Measurements from ENCODE around the gene CFDP1.

Gene CFDP1

GRCh38 chr16:75432828-75433731 lies at the start of gene CFDP1:
CFDP1 (minus strand) TSS chr16:75433503; CDS start chr16:75433352, 151 bp downstream.
- DNase-seq, result peak; percentile 86

GRCh38 chr16:75482434-75483205 lies 49.3 kb upstream of the CFDP1 start:
- peak; percentile 26 for DNase-seq

GRCh38 chr16:75481475-75481874 lies 48.2 kb upstream of the CFDP1 start:
- DNase-seq, result no peak

- no peak for DNase-seq
Observed at GRCh38 chr16:75479421-75479990, 46.2 kb upstream of the CFDP1 start.

GRCh38 chr16:75478480-75479345 lies 45.4 kb upstream of the CFDP1 start:
- no peak for DNase-seq

GRCh38 chr16:75477680-75478473 lies 44.6 kb upstream of the CFDP1 start:
- peak; percentile 65 for DNase-seq

- DNase-seq, result no peak
Observed at GRCh38 chr16:75476817-75477216, 43.5 kb upstream of the CFDP1 start.

GRCh38 chr16:75475420-75475847 lies 42.1 kb upstream of the CFDP1 start:
- DNase-seq, result no peak

- DNase-seq, result no peak
Observed at GRCh38 chr16:75472908-75473877, 39.9 kb upstream of the CFDP1 start.

GRCh38 chr16:75471723-75472633 lies 38.7 kb upstream of the CFDP1 start:
- peak; percentile 44 for DNase-seq

GRCh38 chr16:75466760-75467159 lies 33.5 kb upstream of the CFDP1 start:
- no peak for DNase-seq

GRCh38 chr16:75464122-75464918 lies 31.0 kb upstream of the CFDP1 start, which contains the start of gene TMEM170A:
TMEM170A (minus strand) TSS chr16:75464689; CDS start chr16:75464600, 89 bp downstream.
- peak; percentile 89 for DNase-seq

- DNase-seq, result peak; percentile 38
Observed at GRCh38 chr16:75463389-75464121, 30.3 kb upstream of the CFDP1 start.

- no peak for DNase-seq
Observed at GRCh38 chr16:75462806-75463205, 29.5 kb upstream of the CFDP1 start.

GRCh38 chr16:75461575-75461974 lies 28.3 kb upstream of the CFDP1 start:
- DNase-seq, result no peak

- DNase-seq, result no peak
Observed at GRCh38 chr16:75460446-75460845, 27.1 kb upstream of the CFDP1 start.

- DNase-seq, result no peak
Observed at GRCh38 chr16:75459691-75460090, 26.4 kb upstream of the CFDP1 start.
